PC-3 (cell line): ENCODE data around the gene PRKCE. TPM values are rescaled to one million over a fixed set of nuclear protein-coding genes. Genes with fewer than 3 reads are reported as not detected.
A peak's percentile ranks its signal among the peaks of the same experiment; 100 is the strongest.

ENCODE experiments used
- ATAC-seq: fragments of 200-7000 bp; cut with Tn5 transposase; 2 replicates; pipeline ENCODE4 v1.9.1; 2020; ENCODE audit warnings: mild to moderate bottlenecking, moderate library complexity
- BruUV-seq: library from RNA; stranded (reverse); fragments of 400-500 nt; replicated peaks from 2 replicates; lab custom pipeline; 2021; lab: Mats Ljungman, UMichigan
- CTCF ChIA-PET: fragments of 300-600 bp; sonication (Branson Sonifier 250); formaldehyde crosslinking; loops from one replicate; lab custom pipeline; 2022; ENCODE audit warnings: antibody characterized with exemption; lab: Charles Lee
- POLR2A ChIA-PET: fragments of 300-600 bp; sonication (Branson Sonifier 250); formaldehyde crosslinking; loops from one replicate; lab custom pipeline; 2022; ENCODE audit warnings: antibody characterized with exemption; ENCODE audit not compliant: unreplicated experiment; lab: Charles Lee
- DNase-seq: peaks from one replicate; pipeline ENCODE4 v3.0.0-alpha.2; 2015
- H2AFZ ChIP-seq: fragments of 300-600 bp; sonication (generic); 2 replicates; pipeline ENCODE4 v1.6.0; 2016; ENCODE audit warnings: antibody characterized with exemption, low read length
- H3F3A ChIP-seq: fragments of 300-600 bp; sonication (generic); one replicate; pipeline ENCODE4 v1.6.0; 2017; ENCODE audit warnings: antibody characterized with exemption, low read length, control low read depth, mild to moderate bottlenecking; ENCODE audit not compliant: unreplicated experiment
- H3K27ac ChIP-seq: fragments of 300-600 bp; sonication (generic); 2 replicates; pipeline ENCODE4 v1.5.1; 2016; ENCODE audit warnings: mild to moderate bottlenecking, low read length
- H3K27me3 ChIP-seq: fragments of 300-600 bp; sonication (generic); 2 replicates; pipeline ENCODE4 v1.6.1; 2016; ENCODE audit warnings: low read length, mixed read lengths
- H3K36me3 ChIP-seq: fragments of 300-600 bp; sonication (generic); 2 replicates; pipeline ENCODE4 v1.6.1; 2016; ENCODE audit warnings: low read depth, mixed run types, low read length, mixed read lengths
- H3K4me1 ChIP-seq: fragments of 300-600 bp; sonication (generic); 2 replicates; pipeline ENCODE4 v1.5.1; 2016; ENCODE audit warnings: low read length; ENCODE audit not compliant: insufficient read depth
- H3K4me2 ChIP-seq: fragments of 300-600 bp; sonication (generic); 2 replicates; pipeline ENCODE4 v1.6.0; 2016; ENCODE audit warnings: low read length
- H3K4me3 ChIP-seq: fragments of 300-600 bp; sonication (generic); 2 replicates; pipeline ENCODE4 v1.5.1; 2016; ENCODE audit warnings: mild to moderate bottlenecking, low read length, mixed read lengths
- H3K79me2 ChIP-seq: fragments of 300-600 bp; sonication (generic); 2 replicates; pipeline ENCODE4 v1.6.1; 2017; ENCODE audit warnings: low read length, mixed read lengths
- H3K9ac ChIP-seq: fragments of 300-600 bp; sonication (generic); 2 replicates; pipeline ENCODE4 v1.6.0; 2016; ENCODE audit warnings: mild to moderate bottlenecking, low read length
- H3K9me2 ChIP-seq: fragments of 300-600 bp; sonication (generic); replicated peaks from 2 replicates; pipeline ENCODE4 v1.6.1; 2016; ENCODE audit warnings: mixed run types, low read length, mixed read lengths
- H3K9me3 ChIP-seq: fragments of 300-600 bp; sonication (generic); 2 replicates; pipeline ENCODE4 v1.6.1; 2016; ENCODE audit warnings: low read length, mixed read lengths
- H4K20me1 ChIP-seq: fragments of 300-600 bp; sonication (generic); 2 replicates; pipeline ENCODE4 v1.6.1; 2016; ENCODE audit warnings: low read length, mixed read lengths
- CTCF ChIP-seq: fragments of 300-600 bp; sonication (generic); conservative IDR thresholded peaks from 2 replicates; pipeline ENCODE4 v1.5.1; 2017; ENCODE audit warnings: antibody characterized with exemption, low read depth, mild to moderate bottlenecking, low read length
- EZH2 ChIP-seq: fragments of 300-600 bp; sonication (generic); IDR thresholded peaks from one replicate; pipeline ENCODE4 v1.6.1; 2017; ENCODE audit warnings: antibody characterized with exemption, mild to moderate bottlenecking, low read length; ENCODE audit not compliant: unreplicated experiment
- EZH2phosphoT487 ChIP-seq: fragments of 300-600 bp; sonication (generic); IDR thresholded peaks from 2 replicates; pipeline ENCODE4 v1.6.1; 2018; ENCODE audit warnings: mild to moderate bottlenecking, antibody characterized with exemption, low read length, borderline replicate concordance
- intact Hi-C: fragments of 100-400 bp; cut with micrococcal nuclease; formaldehyde crosslinking; loops from 2 replicates; pipeline ENCODE4 v1.9.0; 2023
- total RNA-seq: library from RNA; depleted of rRNA; stranded (reverse); fragments of >200 nt; gene quantifications from 2 replicates; pipeline ENCODE4 v1.2.3, GENCODE V29; 2014

Gene PRKCE
- total RNA-seq, 1 experiment from 2014 or later: 7.0 TPM

- peak; percentile 32; the same call in 1 of the 2 replicates for ATAC-seq
- ChIA-PET POLR2A (no interaction called here), CTCF (no interaction called here)
Observed at GRCh38 chr2:46122318-46122976, 471.0 kb downstream of the PRKCE start.

GRCh38 chr2:46123013-46123412, 471.5 kb downstream of the PRKCE start:
- TF ChIP-seq EZH2phosphoT487: no peak
- no peak for TF ChIP-seq EZH2
- no peak for TF ChIP-seq CTCF
- ATAC-seq (no peak), DNase-seq (no peak)
- POLR2A ChIA-PET: no interaction called here
- no peaks in the 10 kb centered on the region for H3K9me2 ChIP-seq
- no peaks in the 10 kb centered on the region for H4K20me1 ChIP-seq
- H3K9me3 ChIP-seq: no peaks in the 10 kb centered on the region
- BruUV-seq: no TSS peak
- H3K27ac ChIP-seq: no peak overlapping the region
- no peak overlapping the region for H3K4me3 ChIP-seq
- no peaks in the 10 kb centered on the region for H3K27me3 ChIP-seq
- H3K9ac ChIP-seq: no peak overlapping the region
- intact Hi-C loops: no loop called here
- CTCF ChIA-PET: interaction anchor here (0.6 kb wide), 1 partner anchor 177 kb away, joined by 4 read pairs; no protein-coding TSS in a partner anchor
- H2AFZ ChIP-seq: no peak overlapping the region
- H3K4me2 ChIP-seq: no peak overlapping the region
- H3K36me3 ChIP-seq: no peaks in the 10 kb centered on the region
- H3F3A ChIP-seq: no peaks in the 10 kb centered on the region
- peaks cover 16% of the 10 kb centered on the region for H3K4me1 ChIP-seq
- no peaks in the 10 kb centered on the region for H3K79me2 ChIP-seq

More at GRCh38 chr2:46122318-46122976, 471.0 kb downstream of the PRKCE start:
- no peak for TF ChIP-seq EZH2phosphoT487
- no peak for TF ChIP-seq EZH2
- TF ChIP-seq CTCF: no peak
- no peaks in the 10 kb centered on the region for H3F3A ChIP-seq
- H3K4me1 ChIP-seq: peaks cover 21% of the 10 kb centered on the region
- H3K36me3 ChIP-seq: no peaks in the 10 kb centered on the region
- H3K4me2 ChIP-seq: no peak overlapping the region
- H3K9me2 ChIP-seq: no peaks in the 10 kb centered on the region
- H2AFZ ChIP-seq: no peak overlapping the region
- no peaks in the 10 kb centered on the region for H3K9me3 ChIP-seq
- H3K4me3 ChIP-seq: no peak overlapping the region
- BruUV-seq: no TSS peak
- H3K27me3 ChIP-seq: no peaks in the 10 kb centered on the region
- intact Hi-C loops: no loop called here
- H3K9ac ChIP-seq: no peak overlapping the region
- H3K79me2 ChIP-seq: no peaks in the 10 kb centered on the region
- H4K20me1 ChIP-seq: no peaks in the 10 kb centered on the region
- H3K27ac ChIP-seq: no peak overlapping the region
- DNase-seq: no peak

GRCh38 chr2:46125798-46126197, 474.3 kb downstream of the PRKCE start:
- Histone ChIP-seq H3K27me3 (no peaks in the 10 kb centered on the region), H3K9ac (no peak overlapping the region), H3K9me3 (no peaks in the 10 kb centered on the region), H3K27ac (no peak overlapping the region), H3K4me2 (no peak overlapping the region), H3K79me2 (no peaks in the 10 kb centered on the region), H4K20me1 (no peaks in the 10 kb centered on the region), H3K4me3 (no peak overlapping the region), H3F3A (no peaks in the 10 kb centered on the region), H3K9me2 (no peaks in the 10 kb centered on the region), H3K36me3 (no peaks in the 10 kb centered on the region), H2AFZ (no peak overlapping the region), H3K4me1 (peaks cover 10% of the 10 kb centered on the region; the same call in 1 of the 2 replicates)
- ChIA-PET POLR2A (no interaction called here), CTCF (no interaction called here)
- ATAC-seq (no peak), DNase-seq (no peak)
- intact Hi-C loops: no loop called here
- BruUV-seq: no TSS peak
- TF ChIP-seq EZH2phosphoT487 (no peak), CTCF (no peak), EZH2 (no peak)
